Inferior parietal cortex (tissue), 1 donor: Measurements from ENCODE around the gene ASCC1.
"Not testable (repeated sequence)": the region's sequence is repeated elsewhere in the genome, so short reads cannot be mapped to it uniquely, and the experiment has no call there.

Experiments
- DNase-seq: peaks from one replicate; pipeline ENCODE4 v3.0.0-alpha.2; 2016; ENCODE audit errors: extremely low spot score

ASCC1 gene

DNA sequence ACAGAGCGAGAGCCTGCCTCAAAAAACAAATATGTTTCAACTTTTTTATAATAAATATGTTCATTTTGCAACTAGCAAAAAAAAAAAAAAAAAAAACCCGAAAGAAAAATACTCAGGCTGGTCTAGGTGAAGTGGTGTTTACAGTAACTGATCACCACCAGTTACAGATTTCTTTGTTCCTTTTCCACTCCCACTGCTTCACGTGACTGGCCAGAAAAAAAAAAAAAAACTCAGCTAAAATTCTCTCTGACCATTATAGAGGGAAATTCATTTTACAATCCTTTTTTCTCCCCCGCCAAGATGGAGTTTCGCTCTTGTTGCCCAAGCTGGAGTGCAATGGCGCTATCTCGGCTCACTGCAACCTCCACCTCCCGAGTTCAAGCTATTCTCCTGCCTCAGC is 4.6 kb upstream of the ASCC1 start:
- DNase-seq, result no peak

DNA sequence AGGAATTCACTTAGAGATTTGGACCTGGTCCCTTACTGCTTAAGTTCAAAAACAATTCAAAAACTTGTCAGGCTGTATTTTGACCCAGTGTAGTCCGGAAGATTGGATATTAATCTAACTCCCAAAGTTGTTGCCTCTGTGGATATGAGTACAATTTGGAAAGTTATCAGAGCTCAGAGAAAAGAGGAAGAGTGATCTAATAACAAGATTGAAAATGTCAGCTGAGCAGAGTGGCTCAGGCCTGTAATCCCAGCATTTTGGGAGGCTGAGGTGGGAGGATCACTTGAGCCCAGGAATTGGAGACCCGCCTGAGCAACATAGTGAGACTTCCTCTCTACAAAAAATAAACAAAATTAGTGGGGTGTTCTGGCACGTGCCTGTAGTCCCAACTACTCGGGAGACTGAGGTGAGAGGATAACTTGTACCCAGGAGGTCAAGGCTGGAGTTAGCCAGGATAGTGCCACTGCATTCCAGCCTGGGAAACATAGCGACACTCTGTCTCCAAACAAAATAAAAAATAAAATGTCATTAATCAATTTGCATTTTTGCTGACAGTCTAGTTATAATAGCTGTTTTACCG is 3.2 kb upstream of the ASCC1 start:
- no peak for DNase-seq

DNA sequence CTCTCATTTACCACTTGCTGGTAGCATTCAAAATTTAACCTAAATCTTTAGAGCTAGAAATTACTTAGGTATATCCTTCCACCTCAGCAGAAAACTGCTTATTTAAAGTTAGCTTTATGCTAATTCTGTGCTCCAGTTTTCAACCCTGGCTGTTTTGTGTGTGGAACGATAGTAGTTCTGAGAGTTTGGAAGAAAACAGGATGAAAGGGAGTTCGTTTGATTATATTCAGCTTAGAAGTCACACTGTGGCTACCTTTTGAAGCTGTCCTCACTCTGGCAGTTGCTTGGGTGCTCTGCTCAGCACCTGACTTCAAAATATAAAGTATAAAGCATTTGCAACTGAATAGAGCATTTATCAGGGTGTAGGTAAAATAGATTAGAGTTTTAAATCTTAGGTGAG is 2.6 kb upstream of the ASCC1 start:
- no peak for DNase-seq

DNA sequence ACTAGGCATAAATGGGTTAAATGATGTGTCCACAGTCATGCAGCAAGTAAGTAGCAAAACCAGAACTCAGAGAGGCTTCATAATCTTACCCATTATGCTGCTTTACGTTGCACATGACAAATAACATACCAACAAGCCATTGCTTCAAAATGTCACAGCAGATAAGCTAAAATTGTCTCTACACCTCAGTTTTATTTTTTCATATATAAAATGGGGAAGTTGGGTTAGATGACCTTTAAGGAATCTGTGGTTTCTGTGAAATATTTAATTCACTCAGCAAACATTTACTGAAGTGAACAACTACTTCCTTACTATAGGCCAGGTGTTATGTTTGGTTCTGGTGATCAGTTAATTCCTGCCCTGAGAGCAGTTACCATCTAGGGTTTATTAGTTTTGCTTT is 2.2 kb upstream of the ASCC1 start:
- DNase-seq, result no peak

DNA sequence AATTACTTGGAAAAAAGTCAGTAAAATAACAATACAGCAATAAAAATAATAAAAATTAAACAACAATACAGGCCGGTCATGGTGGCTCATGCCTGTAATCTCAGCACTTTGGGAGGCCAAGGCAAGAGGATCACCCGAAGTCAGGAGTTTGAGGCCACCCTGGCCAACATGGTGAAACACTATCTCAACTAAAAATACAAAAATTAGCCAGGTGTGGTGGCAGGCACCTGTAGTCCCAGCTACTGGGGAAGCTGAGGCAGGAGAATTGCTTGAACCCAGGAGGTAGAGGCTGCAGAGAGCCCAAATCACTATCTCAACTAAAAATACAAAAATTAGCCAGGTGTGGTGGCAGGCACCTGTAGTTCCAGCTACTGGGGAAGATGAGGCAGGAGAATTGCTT is 4.2 kb downstream of the ASCC1 start:
- DNase-seq, result not testable (repeated sequence)

DNA sequence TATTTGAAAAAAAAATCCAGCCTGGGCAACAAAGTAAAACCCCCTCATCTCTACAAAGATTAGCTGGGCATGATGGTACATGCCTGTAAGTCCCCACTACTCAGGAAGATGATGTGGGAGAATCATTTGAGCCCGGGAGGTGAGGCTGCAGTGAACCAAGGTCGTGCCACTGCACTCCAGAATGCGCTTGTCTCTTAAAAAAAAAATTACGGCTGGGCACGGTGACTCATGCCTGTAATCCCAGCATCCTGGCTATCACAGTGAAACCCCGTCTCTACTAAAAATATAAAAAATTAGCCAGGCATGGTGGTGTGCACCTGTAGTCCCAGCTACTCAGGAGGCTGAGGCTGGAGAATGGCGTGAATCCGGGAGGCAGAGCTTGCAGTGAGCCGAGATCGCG is 4.7 kb downstream of the ASCC1 start:
- not testable (repeated sequence) for DNase-seq

DNA sequence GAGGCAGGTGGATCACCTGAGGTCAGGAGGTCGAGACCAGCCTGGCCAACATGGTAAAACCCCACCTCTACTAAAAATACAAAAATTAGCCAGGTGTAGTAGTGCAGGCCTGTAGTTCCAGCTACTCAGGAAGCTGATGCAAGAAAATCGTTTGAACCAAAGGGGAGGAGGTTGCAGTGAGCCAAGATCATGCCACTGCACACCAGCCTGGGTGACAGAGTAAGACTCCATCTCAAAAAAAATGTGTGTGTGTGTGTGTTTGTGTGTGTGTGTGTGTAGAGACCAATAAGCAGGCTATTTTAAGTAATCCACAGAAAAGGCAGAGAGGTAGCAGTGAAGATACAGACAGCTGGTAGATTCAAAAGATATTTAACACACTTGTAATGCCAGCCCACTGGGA is 7.5 kb downstream of the ASCC1 start:
- DNase-seq, result not testable (repeated sequence)

DNA sequence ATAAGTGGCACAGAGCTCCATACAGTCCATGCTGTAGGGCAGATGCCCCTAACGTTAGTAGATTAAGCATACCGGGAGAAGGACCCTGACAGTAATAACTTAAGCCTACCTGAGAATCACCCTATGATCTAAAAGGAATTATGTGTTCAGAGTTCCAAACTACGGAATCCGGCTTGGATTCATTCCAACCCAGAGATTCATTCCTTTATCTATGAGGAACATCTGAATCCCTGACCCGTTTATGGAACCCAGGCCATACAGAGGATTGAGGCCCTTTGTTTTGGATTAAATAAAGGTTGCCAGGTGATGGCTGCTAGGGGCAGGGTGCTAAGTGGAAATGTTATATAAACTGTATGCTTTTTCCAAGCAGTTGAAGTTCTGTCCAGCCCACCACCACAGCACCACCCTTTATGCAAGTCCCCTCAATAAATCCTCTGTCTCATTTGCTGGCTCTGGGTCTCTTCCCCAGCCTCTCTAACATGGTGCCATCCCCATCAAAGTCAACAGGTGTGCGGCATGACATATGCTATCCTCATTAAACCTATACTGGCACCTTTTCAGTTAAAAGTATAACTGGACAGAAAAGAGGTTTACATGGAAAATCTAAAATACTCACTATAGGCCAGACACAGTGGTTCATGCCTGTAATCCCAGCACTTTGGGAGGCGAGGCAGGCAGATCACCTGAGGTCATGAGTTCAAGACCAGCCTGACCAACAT is 9.4 kb downstream of the ASCC1 start:
- no peak for DNase-seq

DNA sequence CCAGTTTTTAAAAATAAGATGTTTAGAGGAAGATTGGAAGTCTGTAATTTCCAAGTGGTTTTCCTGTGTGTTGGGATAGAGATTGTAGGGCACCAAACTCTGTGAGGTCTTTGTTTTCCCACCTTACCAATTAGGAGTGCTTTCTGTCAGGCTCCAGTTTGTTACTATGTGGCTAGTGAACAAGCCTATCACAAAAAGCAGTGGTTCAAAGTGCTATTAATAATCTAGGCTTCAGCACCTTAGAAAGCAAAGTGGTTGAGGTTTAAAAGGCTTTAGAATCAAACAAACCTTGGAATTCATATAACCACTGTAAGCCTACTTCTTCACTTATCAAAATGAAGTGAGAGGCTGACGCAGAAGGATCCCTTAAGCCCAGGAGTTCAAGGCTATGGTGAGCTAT is 11.4 kb downstream of the ASCC1 start:
- no peak for DNase-seq

DNA sequence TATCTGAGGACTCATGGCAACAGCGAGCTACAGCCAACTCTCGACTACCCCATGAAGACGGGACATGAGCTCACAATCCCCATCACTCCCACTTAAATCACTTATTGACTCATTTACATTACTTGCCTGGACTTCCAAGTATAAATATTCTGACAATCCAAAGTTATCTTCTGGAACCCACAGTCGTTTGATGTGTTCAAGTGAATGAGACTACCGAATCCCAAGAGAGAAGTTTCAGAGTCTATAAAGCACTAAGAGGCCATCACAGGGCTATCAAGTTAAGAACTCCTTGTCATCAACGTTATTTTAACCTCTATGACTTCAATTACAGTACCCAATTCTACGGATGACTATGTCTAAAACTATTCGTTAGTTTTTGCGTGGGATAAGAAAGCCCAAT is 11.8 kb downstream of the ASCC1 start:
- no peak for DNase-seq

DNA sequence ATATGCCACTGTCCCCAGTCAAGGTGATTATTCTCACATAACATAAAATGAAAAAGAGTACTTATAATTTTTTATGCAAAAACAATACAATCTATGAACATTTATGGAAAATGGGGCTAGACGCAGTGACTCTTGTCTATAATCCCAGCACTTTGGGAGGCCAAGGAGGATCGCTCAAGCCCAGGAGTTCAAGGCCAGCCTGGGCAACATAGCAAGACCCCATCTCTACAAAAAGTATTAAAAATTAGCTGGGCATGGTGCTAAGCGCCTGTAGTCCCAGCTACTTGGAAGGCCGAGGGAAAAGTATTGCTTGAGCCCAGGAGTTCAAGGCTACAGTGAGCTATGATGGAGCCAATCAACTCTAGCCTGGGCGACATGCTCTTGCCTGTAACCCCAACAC is 14.8 kb downstream of the ASCC1 start:
- DNase-seq, result no peak

DNA sequence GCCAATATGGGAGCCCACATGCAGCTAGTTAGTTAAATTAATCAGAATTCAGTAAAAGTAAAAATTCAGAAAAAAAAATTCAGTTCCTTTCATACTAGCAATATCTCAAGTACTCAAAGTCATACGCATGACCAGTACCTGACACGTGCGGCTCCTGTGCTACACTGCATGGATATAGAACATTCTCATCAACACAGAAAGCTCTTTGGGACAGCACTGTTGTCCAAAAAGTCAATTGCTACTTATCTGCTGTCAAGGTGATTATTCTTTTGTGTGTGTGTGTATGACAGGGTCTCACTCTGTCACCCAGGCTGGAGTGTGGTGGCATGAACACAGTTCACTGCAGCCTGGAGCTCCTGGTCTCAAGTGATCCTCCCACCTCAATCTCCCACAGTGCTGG is 15.2 kb downstream of the ASCC1 start:
- no peak for DNase-seq

DNA sequence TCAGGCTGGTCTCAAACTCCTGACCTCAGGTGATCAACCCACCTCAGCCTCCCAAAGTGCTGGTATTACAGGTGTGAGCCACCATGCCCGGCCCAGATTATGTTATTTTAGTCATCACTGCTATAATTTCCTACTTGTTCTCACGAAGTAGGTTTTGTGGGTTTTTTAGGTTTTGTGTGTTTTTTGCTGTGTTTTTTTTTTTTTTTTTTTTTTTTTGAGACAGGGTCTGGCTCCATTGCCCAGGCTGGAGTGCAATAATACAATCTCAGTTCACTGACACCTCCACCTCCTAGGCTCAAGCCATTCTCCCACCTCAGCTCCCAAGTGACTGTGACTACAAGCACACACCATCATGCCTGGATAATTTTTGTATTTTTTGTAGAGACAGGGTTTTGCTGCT is 21.1 kb downstream of the ASCC1 start:
- DNase-seq, result no peak

DNA sequence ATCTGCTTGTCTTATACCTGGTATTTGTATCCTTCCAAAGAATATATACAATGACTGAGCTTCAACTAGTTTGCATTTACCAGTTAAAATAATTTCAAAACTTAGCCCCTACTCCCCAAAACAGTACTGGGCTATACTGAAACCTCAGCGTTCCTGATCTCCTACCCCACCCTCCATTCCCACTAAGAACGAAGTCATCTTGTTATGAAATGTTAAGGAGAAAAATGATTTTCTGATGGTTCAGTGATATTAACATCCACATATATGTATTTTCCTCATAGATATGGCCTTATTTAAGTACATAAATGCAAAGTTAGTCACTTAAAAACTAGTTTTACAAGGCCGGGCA is 29.1 kb downstream of the ASCC1 start:
- DNase-seq, result no peak

DNA sequence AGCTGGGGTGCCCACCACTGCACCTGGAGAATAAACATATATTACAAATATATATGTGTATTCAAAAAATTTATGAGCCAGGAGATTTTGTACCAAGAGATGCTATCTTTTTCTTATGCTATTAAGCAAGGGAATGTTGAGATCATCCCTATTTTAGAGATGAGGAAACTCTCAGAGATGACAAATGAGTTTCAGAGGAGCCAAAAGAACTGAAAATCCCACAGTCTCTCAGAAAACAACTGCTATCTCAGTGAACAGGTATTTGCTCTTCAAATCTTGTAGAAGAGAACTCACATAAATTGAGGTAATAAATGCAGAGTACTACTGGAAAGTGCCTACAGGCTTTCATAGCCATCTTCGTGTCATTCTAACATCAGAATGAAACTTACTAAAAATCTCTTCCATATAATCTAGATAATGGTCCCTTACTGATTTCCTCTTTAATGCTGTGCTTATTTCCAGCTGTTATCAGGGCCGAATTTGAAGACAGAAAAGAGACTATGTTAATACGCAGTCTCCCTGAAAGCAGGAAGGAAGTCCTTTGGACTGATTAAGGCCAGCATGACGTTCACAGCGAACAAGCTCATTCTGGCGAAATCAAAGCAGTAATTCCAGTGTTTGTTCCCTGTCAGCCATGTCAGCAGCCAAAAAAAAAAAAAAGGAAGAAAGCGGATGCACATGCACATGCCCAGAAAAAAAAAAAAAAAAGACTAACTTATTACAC is 29.7 kb downstream of the ASCC1 start:
- no peak for DNase-seq

DNA sequence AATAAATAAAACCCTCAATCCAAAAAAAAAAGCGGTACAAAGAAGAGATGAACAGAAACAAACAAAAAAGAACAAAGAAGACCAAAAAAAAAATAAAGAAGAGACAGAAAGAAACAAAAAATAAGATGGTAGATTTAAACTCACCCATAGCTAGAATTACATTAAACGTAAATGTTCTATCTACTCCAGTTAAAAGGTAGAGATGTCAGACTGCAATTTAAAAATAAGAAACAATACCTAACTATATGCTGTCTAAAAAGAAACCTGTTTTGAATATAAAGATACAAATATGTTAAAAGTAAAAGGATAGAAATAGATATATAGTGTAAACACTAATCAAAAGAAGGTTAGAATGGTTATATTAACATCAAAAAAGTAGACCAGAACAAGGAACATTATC is 31.9 kb downstream of the ASCC1 start:
- no peak for DNase-seq

DNA sequence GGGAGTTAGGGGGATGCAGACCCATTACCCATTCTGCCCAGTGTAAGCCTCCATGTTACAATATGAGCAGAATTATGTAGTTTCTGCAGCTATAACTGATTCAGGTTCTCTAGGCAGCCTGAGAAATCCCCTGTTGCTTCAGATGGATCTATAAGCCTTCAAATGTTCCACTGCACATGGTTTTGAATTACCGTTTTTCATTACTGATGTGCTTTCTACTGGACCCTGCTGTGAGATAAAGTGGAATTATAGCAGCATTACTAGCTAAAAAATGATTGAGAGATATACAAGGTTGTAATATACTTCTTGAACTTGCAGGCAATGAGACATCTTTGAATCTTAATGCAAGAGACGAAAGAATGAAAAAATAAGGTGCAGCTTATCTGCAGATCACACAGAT is 38.6 kb downstream of the ASCC1 start:
- no peak for DNase-seq

DNA sequence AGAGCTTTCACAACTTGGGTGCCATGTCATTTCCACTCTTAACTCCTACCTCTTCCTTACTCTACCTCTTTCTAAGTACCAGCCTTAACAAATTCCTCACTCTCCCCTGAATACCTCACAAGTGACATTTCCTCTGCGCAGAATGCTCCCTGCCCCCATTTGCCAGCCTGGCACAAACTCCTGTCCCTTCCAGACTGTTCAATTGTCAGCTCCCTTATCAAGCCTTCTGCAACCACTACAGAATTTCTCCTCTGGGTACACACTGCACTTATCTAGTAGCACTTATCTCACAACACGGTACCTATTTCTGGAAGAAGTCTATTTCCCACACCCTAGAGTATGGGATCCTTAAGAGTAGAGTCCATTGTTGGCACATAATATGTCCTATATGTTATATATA is 39.4 kb downstream of the ASCC1 start:
- DNase-seq, result no peak

DNA sequence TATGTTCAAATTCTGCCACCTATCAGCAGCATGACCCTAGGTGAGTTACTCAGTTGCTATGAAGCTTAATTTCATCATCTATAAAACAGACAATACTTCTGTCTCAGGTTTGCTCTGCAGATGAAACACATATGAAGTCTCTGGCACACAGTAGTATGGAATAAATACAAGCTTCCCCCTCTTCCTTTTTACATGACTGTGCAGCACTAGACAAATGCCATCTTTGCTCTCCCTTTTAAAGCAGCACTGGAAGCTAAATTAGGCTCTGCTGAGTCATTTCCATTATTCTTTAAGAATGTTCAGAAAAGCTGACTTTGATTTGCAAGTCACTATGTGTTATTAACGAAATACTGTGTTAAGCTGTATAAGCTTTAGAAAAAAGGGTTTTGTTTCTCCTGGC is 40.9 kb downstream of the ASCC1 start:
- peak; percentile 27 for DNase-seq

DNA sequence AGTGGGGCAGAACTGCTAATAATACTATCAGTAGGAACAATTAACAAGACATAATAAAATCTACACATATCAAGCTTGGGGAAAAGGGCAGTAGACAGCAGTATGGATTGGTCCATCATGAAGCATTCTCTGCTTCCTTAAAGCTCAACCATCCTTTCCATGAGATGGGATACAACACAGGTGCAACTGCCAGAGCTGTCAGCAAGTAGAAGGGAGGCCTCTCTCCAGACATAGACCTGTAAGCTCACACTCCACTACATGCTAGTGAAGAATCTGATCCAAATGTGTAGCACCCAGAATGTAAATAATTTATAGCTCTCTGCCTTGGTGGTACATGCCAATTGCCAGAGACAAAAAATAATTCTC is 41.8 kb downstream of the ASCC1 start:
- no peak for DNase-seq

DNA sequence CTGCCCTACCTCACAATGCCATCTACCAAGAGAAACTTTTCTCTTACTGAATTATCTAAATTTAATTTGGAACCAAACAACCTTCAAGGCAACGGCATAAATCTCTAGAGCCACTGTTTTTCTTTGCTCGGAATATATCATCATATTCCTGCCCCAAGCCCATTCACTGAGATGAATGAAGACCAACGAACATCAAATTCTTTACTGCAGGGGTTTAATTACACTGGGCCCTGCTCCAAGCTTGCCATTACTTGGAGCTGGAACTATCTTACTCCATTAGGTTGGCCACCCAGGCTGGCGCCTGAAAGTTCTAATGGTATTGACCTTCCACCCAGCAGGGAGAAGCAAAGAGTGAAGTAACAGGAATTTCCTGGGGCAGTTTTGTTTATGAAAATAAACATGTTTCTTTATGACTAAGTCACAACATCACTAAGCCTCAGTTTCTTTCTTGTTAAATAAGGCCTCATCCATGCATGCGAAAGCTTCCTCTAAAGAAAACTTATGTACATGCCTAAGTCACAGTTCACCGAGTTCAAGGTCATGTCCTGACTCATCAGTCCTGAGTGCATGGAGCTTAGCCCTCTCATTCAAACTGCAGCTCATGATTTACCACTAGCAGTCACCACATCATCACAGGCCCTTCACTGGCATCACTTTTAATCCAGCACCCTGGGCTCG is 42.3 kb downstream of the ASCC1 start:
- no peak for DNase-seq

DNA sequence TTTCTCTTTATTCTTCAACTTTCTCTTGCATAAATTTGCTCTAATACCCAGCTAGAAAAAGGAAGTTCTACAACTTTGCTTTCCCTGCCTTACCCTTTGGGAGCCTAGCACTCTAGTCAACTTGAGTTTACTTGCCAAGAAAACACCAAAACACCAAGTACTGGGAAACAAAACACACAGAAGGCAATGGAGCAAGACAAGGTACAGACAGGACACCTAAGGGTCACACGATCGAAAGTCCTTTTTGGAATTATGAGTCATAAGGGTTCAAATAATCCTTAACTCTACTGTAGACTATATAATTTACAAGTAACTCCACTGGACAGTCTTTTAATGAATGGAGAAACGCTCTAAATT is 42.8 kb downstream of the ASCC1 start:
- DNase-seq, result no peak

DNA sequence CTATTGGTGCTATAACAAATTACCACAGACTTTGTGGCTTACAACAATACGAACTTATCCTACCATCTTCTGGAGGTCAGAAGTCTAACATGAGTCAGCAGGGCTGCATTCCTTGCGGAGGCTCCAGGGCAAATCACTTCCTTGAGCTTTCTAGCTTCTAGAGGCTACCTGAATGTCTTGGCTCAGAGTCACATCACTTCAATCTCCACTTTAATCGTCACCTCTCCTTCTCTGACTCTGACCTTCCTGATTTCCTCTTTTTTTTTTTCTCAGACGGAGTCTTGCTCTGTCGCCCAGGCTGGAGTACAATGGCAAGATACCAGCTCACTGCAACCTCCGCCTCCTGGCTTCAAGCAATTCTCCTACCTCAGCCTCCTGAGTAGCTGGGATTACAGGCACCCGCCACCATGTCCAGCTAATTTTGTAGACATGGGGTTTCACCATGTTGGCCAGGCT is 44.9 kb downstream of the ASCC1 start:
- DNase-seq, result no peak
